WI38 (cell line): ENCODE measurements around the gene DHX16.

ENCODE experiments used
- H3K4me3 ChIP-seq: 2 replicates; pipeline ENCODE4 v1.5.1; 2011; ENCODE audit warnings: low read depth, mild to moderate bottlenecking, control low read depth, low read length
- TF ChIP-seq, protein P1 (sequence below): IDR thresholded peaks from 2 replicates; pipeline ENCODE4 v1.5.1; 2012; ENCODE audit warnings: low read depth, mild to moderate bottlenecking, control low read depth, low read length

Gene DHX16

DNA sequence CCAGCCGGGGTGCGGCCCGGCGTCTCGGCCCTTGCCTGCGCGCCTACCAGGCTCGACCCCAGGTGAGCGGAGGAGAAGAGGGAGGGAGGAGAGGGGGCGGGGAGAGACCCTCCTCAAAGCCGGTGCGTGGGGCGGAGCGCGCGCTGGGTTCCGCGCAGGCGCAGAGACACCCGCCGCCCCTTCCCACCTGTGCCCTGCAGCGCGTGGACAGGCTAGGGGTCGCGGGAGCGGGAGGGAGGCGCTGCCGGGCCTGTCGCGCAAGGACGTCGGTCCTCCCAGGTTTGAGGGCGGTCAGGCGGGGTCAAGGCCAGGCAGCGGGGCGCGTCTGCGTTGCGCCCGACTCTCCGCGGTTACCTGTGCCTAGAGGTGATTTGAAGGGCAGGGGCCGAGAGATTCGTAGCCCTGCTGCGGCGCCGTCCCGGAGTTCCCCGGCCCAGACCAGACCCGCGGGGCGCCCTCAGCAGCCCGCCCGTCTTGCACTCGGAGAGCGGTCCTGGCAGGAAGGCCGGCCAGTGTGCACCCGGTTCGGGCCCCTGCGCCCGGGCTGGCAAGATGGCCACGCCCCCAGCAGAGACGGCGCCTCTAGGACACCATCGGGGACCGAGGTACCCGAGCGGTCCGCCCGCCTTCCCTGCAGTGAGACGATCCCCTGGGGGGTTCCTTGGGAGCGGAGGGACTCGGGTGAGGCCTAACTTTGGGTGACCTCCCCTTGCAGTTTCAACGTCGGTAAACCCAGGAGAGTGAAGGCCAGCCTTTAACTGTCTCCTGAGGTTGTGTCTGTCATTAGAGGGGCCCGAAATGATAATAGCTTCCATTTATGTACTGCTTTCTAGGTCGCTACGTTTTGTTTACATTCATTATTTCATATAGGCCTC lies 25.3 kb downstream of the DHX16 start:
- TF ChIP-seq, protein P1, sequence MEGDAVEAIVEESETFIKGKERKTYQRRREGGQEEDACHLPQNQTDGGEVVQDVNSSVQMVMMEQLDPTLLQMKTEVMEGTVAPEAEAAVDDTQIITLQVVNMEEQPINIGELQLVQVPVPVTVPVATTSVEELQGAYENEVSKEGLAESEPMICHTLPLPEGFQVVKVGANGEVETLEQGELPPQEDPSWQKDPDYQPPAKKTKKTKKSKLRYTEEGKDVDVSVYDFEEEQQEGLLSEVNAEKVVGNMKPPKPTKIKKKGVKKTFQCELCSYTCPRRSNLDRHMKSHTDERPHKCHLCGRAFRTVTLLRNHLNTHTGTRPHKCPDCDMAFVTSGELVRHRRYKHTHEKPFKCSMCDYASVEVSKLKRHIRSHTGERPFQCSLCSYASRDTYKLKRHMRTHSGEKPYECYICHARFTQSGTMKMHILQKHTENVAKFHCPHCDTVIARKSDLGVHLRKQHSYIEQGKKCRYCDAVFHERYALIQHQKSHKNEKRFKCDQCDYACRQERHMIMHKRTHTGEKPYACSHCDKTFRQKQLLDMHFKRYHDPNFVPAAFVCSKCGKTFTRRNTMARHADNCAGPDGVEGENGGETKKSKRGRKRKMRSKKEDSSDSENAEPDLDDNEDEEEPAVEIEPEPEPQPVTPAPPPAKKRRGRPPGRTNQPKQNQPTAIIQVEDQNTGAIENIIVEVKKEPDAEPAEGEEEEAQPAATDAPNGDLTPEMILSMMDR = no peak
- peak overlapping the region; percentile 93 for H3K4me3 ChIP-seq

DNA sequence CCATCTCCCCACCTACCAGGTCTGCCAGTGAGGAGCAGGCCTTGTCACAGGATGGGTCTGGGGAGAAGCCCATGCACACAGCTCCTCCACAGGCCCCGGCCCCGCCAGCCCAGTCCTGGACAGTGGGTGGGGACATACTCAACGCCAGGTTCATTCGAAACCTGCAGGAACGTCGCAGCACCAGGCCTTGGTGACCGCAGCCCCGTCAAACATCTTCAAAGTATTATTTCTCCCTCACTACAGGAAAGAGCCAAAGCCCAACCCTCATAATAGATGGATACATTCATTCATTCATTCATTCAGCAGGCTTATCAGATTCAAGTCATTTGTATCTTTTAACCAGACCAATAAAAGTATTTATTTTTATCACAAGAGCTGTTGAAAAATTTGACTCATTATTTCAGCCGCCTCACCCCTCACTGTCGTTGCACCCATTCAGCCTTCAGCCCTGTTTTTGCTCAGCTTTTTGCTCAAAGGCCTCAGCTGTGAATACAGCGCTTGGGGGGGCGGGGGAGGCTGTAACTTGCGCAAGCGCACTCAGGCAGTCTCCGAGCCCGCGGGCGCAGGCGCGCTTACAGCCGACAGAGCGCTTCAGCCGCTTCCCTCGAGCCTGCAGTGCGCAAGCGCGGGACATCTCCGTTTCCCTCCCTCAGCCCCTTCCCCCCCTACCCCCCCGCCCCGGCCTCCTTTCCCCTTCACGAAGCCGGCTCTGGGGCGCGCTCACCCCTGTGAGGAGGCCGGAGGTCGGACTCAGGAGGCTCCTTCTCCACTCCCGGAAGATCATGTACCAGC lies 26.2 kb downstream of the DHX16 start, which contains the start of gene C6orf136:
Gene C6orf136, plus strand, starts transcription at position 684 of the 792 bp plus-strand sequence. Its CDS starts 99 bp downstream, at position 783.
- H3K4me3 ChIP-seq = peak within 1 kb of the TSS; percentile 93
- TF ChIP-seq, protein P1 = no peak

DNA sequence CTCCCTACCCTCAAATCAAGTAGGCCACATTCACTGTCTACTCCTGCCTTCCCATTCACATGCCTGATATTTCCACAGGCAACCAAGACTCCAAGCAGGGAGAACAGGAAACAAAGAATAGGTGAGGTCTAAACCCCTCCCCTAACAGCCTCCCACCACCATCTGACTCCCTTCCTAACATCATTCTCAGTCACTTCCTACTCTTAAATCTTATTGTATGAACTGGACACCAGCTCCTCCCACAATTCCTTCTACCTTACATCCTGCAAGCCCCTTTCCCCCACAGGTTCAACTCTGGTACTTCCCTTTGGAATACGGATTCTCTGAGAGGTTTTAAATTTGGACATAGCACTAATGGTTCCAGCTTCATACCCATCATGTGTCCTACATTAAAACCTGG lies 26.8 kb downstream of the DHX16 start:
- H3K4me3 ChIP-seq = no peak overlapping the region

DNA sequence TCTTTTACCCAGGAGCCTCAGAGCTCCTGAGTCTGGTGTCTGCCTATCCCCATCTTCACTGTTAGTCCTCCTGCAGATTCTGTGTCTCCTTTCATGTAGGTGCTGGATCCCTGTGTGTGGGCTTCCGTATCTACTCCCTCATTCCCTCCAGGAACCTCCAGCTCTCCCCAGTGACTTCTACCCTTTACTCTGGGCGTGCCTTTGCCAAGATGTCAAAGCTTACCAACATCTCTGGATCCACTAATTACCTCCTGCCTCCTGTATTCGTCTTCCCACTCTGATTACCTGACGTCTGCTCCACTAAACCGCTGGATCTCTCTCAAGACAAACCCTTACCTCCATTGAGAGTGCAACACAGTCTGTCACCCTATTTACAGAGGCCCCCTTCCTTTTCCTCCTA lies 28.0 kb downstream of the DHX16 start:
- TF ChIP-seq, protein P1 = no peak
- no peak overlapping the region for H3K4me3 ChIP-seq

More for the DNA sequence above, 26.8 kb downstream of the DHX16 start:
- TF ChIP-seq, protein P1 = no peak

DNA sequence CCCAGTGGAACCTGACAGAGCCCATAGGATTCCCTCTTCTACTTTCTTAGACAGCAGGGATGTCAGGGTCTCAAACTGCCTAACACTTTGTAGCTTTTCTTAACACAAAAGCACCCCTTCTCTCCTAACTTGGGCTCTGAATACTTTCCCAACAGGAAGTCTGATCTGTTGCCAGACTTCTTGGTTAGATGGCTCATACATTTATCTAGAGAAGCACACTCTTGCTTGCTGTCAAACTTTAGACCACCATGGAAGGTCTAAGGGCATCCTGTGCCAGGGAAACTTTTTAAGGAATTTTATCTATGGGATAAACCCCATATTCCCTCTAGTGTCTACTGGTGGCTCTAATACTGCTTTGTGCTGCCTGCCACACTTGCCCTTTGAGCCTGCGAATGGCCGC lies 29.1 kb downstream of the DHX16 start:
- H3K4me3 ChIP-seq = no peak overlapping the region
- TF ChIP-seq, protein P1 = no peak

- H3K4me3 ChIP-seq = no peak overlapping the region
- TF ChIP-seq, protein P1 = no peak
These were observed 31.8 kb downstream of the DHX16 start for GRCh38 chr6:30641048-30641447.

- TF ChIP-seq, protein P1 = no peak
- no peak overlapping the region for H3K4me3 ChIP-seq
These were observed 32.3 kb downstream of the DHX16 start for GRCh38 chr6:30640481-30640880.
